Sigmoid colon (tissue), 7 donors: ENCODE data around the gene CNOT9. TPM values are rescaled to one million over a fixed set of nuclear protein-coding genes. Genes with fewer than 3 reads are reported as not detected.

Source experiments
- DNase-seq: peaks from one replicate; pipeline ENCODE4 v3.0.0-alpha.2; 2019
- H3K27ac ChIP-seq, 4 donors: fragments of 200-600 bp; sonication (generic); one replicate each; pipeline ENCODE4 v1.5.1; 2016 to 2019; ENCODE audit warnings: mild to moderate bottlenecking in 1 of 4
- H3K27me3 ChIP-seq, 3 donors: fragments of 200-600 bp; sonication (generic); one replicate each; pipeline ENCODE4 v1.5.1; 2019; ENCODE audit warnings: mild to moderate bottlenecking in 1 of 3
- H3K36me3 ChIP-seq, 4 donors: fragments of 200-600 bp; sonication (generic); one replicate each; pipeline ENCODE4 v1.5.1; 2016 to 2019
- H3K4me1 ChIP-seq, 4 donors: fragments of 200-600 bp; sonication (generic); one replicate each; pipeline ENCODE4 v1.5.1; 2017 to 2019
- H3K4me3 ChIP-seq, 4 donors: fragments of 200-600 bp; sonication (generic); one replicate each; pipeline ENCODE4 v1.5.1; 2017 to 2019; ENCODE audit warnings: mild to moderate bottlenecking in 2 of 4, moderate library complexity in 1 of 4
- H3K9me3 ChIP-seq, 4 donors: fragments of 200-600 bp in 3 of 4; sonication (generic) in 3 of 4; one replicate each; pipeline versions ENCODE4 v1.5.1 to v1.6.1; 2013 to 2019
- EP300 ChIP-seq, 4 donors: sonication (generic); formaldehyde crosslinking; IDR thresholded peaks; one replicate each; pipeline ENCODE4 v1.6.1; 2017; ENCODE audit warnings: antibody characterized with exemption in 4 of 4
- POLR2A ChIP-seq, 2 donors: fragments of 450-650 bp; IDR thresholded peaks; one replicate each; pipeline ENCODE4 v1.6.1; 2016; ENCODE audit warnings: antibody characterized with exemption in 2 of 2, mild to moderate bottlenecking in 2 of 2, moderate library complexity in 2 of 2
- POLR2AphosphoS5 ChIP-seq, 4 donors: sonication (generic); formaldehyde crosslinking; IDR thresholded peaks; one replicate each; pipeline ENCODE4 v1.6.1; 2017; ENCODE audit warnings: antibody characterized with exemption in 4 of 4
- WGBS, 2 donors: extraction: QIAGEN DNeasy Blood & Tissue Kit; methylation state at CpG; one replicate each; pipeline ENCODE4 v1.1.7; 2013; 5-methylcytosine and 5-hydroxymethylcytosine counted together
- intact Hi-C: fragments of 100-400 bp; cut with DNase I; formaldehyde crosslinking; loops from one replicate; pipeline ENCODE4 v1.15.1; 2023
- polyA plus RNA-seq, 3 donors: library from polyadenylated mRNA; stranded (reverse); fragments of 200-250 nt; gene quantifications; one replicate each; pipeline ENCODE4 v1.2.3, GENCODE V29; 2013
- total RNA-seq, 4 donors: library from RNA; depleted of rRNA; stranded (reverse); fragments of >200 nt; gene quantifications; one replicate each; pipeline ENCODE4 v1.1.0, GENCODE V29; 2016
- TF ChIP-seq, protein P1 (sequence below), 4 experiments: fragments of 450-650 bp in 3 of 4; fragments of 200-600 bp in 1 of 4; IDR thresholded peaks; one replicate each; pipeline ENCODE4 v1.5.1; 2016 to 2019; ENCODE audit warnings: antibody characterized with exemption in 4 of 4, mild to moderate bottlenecking in 3 of 4, moderate library complexity in 2 of 4
- donor health status: healthy with polysubstance abuse.
- donor health status: Bipolar disorder and iron deficiency.
- donor health status: healthy.

CNOT9 gene
- total and polyA plus RNA-seq, 7 donors: 9.6 to 36.2 (median 25.0) TPM

DNA sequence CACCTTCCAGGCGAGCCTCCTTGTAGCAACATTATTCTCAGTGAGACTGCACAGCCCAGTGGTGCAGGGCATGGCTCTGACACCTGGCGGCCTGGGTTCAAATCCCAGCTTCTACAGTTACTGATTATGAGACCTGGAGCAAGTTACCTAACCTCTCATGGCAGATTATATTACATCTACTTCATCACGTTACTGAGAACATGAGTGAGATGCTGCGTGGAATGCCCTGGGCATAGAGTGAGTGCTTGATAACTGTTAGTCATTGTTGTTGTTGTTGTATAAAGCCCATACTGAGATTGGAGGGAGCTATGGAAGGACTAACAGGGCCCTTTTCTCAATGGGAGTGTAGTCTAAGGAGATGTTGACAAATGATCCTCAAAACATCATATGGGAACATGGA, 57.7 kb downstream of the CNOT9 start:
- H3K4me1 ChIP-seq: peaks cover 0 to 9% (median 7%) of the 10 kb centered on the region in 4 donors
- TF ChIP-seq POLR2A (IDR thresholded peaks at IDR 0.05) (no peak), POLR2AphosphoS5 (IDR thresholded peaks at IDR 0.05) (no peak), EP300 (IDR thresholded peaks at IDR 0.05) (no peak)
- TF ChIP-seq, protein P1, sequence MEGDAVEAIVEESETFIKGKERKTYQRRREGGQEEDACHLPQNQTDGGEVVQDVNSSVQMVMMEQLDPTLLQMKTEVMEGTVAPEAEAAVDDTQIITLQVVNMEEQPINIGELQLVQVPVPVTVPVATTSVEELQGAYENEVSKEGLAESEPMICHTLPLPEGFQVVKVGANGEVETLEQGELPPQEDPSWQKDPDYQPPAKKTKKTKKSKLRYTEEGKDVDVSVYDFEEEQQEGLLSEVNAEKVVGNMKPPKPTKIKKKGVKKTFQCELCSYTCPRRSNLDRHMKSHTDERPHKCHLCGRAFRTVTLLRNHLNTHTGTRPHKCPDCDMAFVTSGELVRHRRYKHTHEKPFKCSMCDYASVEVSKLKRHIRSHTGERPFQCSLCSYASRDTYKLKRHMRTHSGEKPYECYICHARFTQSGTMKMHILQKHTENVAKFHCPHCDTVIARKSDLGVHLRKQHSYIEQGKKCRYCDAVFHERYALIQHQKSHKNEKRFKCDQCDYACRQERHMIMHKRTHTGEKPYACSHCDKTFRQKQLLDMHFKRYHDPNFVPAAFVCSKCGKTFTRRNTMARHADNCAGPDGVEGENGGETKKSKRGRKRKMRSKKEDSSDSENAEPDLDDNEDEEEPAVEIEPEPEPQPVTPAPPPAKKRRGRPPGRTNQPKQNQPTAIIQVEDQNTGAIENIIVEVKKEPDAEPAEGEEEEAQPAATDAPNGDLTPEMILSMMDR (IDR thresholded peaks at IDR 0.05): no peak
- H3K27me3 ChIP-seq: no peaks in the 10 kb centered on the region
- intact Hi-C loops: no loop called here
- H3K4me3 ChIP-seq: no peak overlapping the region
- H3K27ac ChIP-seq: no peak overlapping the region
- no peaks in the 10 kb centered on the region for H3K9me3 ChIP-seq
- WGBS, 2 donors: 90 to 94% methylated on average over 4 of the region's 4 CpGs
- DNase-seq: no peak
- H3K36me3 ChIP-seq: peaks cover 0 to 55% (median 8%) of the 10 kb centered on the region in 4 donors

DNA sequence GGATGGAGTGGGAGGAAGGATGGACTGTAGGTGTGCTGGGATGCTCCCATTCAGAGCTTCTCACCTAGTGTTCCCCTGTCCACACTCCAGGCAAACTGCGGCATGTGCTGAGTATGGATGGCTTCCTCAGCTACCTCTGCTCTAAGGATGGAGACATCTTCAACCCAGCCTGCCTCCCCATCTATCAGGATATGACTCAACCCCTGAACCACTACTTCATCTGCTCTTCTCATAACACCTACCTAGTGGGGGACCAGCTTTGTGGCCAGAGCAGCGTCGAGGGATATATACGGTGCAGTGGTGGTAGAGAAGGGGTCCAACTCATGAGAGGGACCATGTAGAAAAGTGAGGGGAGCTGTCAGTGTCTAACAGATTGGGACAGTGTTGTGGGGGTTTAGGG, 59.3 kb downstream of the CNOT9 start:
- TF ChIP-seq POLR2A (IDR thresholded peaks at IDR 0.05): no peak
- TF ChIP-seq, protein P1 (IDR thresholded peaks at IDR 0.05): no peak
- no peaks in the 10 kb centered on the region for H3K9me3 ChIP-seq
- H3K27ac ChIP-seq: no peak overlapping the region
- peaks cover 0 to 55% (median 6%) of the 10 kb centered on the region in 4 donors for H3K36me3 ChIP-seq
- WGBS, 2 donors: 93 to 98% methylated on average over 4 of the region's 4 CpGs
- no peak overlapping the region for H3K4me3 ChIP-seq
- no peak for DNase-seq
- H3K27me3 ChIP-seq: no peaks in the 10 kb centered on the region
- no peaks in the 10 kb centered on the region for H3K4me1 ChIP-seq
- intact Hi-C loops: no loop called here

DNA sequence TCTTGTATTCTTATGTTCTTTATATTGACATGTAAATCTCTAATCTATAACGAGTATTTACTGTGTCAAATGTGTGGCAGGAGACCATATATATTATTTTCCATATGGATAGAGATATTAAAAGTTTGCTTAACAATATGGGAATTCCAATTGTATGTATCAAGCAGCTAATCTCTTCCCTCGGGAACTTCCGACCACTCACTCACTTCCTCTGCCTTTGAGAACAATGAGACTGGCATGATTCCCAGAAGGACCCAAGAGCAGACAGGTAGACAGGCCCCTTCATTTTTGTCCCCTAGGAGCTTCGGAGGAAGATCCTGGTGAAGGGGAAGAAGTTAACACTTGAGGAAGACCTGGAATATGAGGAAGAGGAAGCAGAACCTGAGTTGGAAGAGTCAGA, 63.2 kb downstream of the CNOT9 start:
- DNase-seq: no peak
- no peak overlapping the region for H3K4me3 ChIP-seq
- TF ChIP-seq, protein P1 (IDR thresholded peaks at IDR 0.05): no peak
- no peak for TF ChIP-seq POLR2A (IDR thresholded peaks at IDR 0.05)
- no peak for TF ChIP-seq POLR2AphosphoS5 (IDR thresholded peaks at IDR 0.05)
- no peak for TF ChIP-seq EP300 (IDR thresholded peaks at IDR 0.05)
- peaks cover 21 to 70% (median 40%) of the 10 kb centered on the region in 4 donors for H3K36me3 ChIP-seq
- H3K9me3 ChIP-seq: no peaks in the 10 kb centered on the region
- 64 to 79% methylated on average over 4 of the region's 4 CpGs for WGBS, 2 donors
- no peaks in the 10 kb centered on the region for H3K4me1 ChIP-seq
- intact Hi-C loops: no loop called here
- H3K27ac ChIP-seq: no peak overlapping the region
- H3K27me3 ChIP-seq: no peaks in the 10 kb centered on the region

DNA sequence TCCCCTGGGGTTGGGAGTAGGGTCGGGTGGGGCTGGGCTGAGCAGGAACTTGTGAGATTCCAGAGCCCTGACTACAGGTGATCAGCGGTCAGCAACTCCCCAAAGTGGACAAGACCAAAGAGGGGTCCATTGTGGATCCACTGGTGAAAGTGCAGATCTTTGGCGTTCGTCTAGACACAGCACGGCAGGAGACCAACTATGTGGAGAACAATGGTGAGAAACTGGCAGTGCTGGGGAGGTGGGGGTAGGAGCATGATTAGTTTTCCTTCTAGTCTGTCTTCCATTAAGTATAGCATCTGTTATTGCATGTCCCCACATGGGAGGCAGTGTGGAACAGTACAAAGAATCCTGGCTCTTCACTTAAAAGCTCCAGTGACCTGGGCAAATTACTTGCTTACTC, 67.1 kb downstream of the CNOT9 start:
- WGBS, 2 donors: 94 to 97% methylated on average over 5 of the region's 5 CpGs
- Histone ChIP-seq H3K36me3 (peaks cover 37 to 83% (median 67%) of the 10 kb centered on the region in 4 donors), H3K27me3 (no peaks in the 10 kb centered on the region), H3K4me1 (no peaks in the 10 kb centered on the region), H3K4me3 (no peak overlapping the region), H3K9me3 (no peaks in the 10 kb centered on the region), H3K27ac (no peak overlapping the region)
- intact Hi-C loops: no loop called here
- TF ChIP-seq EP300 (IDR thresholded peaks at IDR 0.05) (no peak), POLR2AphosphoS5 (IDR thresholded peaks at IDR 0.05) (no peak), POLR2A (IDR thresholded peaks at IDR 0.05) (no peak)
- TF ChIP-seq, protein P1 (IDR thresholded peaks at IDR 0.05): no peak
- DNase-seq: no peak

DNA sequence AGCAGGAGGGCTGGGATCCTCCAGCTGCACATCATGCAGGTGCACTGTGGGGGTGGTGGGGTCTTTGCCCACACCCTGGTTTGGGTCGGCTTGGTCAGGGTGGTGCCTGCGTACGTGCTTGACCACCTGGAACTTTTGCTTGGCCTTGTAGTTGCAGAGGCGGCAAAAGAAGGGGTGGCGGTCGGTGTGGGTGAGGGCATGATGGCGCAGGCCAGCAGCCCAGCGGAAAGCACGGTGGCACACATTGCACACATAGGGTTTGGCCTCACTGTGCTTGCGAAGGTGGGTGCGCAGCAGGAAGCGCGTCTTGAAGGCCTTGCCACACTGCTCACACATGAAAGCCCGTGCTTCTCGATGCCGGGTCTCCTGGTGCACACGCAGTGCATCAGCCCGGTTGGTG, 69.7 kb downstream of the CNOT9 start:
- no peaks in the 10 kb centered on the region for H3K4me1 ChIP-seq
- TF ChIP-seq POLR2AphosphoS5 (IDR thresholded peaks at IDR 0.05) (no peak), POLR2A (IDR thresholded peaks at IDR 0.05) (no peak), EP300 (IDR thresholded peaks at IDR 0.05) (no peak)
- TF ChIP-seq, protein P1 (IDR thresholded peaks at IDR 0.05): no peak
- 97% methylated on average over 18 of the region's 18 CpGs for WGBS, 2 donors
- DNase-seq: no peak
- no peaks in the 10 kb centered on the region for H3K9me3 ChIP-seq
- no peak overlapping the region for H3K4me3 ChIP-seq
- peaks cover 47 to 99% (median 80%) of the 10 kb centered on the region in 4 donors for H3K36me3 ChIP-seq
- intact Hi-C loops: no loop called here
- H3K27me3 ChIP-seq: no peaks in the 10 kb centered on the region
- H3K27ac ChIP-seq: no peak overlapping the region
